Loucy (cell line): ENCODE data around the gene SFSWAP.

ENCODE experiments used
- CTCF ChIP-seq: fragments of 200-600 bp; sonication (generic); conservative IDR thresholded peaks from 2 replicates; pipeline ENCODE4 v1.5.1; 2014; ENCODE audit warnings: mild to moderate bottlenecking, antibody characterized with exemption, low read length
- EZH2phosphoT487 ChIP-seq: fragments of 200-600 bp; IDR thresholded peaks from 2 replicates; pipeline ENCODE4 v1.6.1; 2018; ENCODE audit warnings: antibody characterized with exemption, mild to moderate bottlenecking, moderate library complexity, borderline replicate concordance

DNA sequence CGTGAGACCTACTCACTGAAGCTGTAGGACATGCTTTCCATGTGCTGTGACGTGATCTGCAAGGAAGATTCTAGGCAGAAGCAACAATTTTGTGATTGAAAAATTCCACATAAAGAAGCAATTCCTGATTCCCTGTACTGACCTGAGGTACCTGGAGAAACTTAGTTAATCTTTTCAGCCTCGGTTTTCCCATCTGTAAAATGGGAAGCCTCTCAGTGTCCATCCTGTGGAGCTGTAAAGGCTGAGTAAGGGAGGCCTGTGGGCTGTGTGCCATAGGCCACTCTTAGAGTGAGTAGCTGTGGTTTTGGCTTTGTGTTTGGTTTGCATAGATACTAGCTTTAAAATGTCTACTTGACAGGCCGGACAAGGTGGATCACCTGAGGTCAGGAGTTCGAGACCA, 50.7 kb downstream of the SFSWAP start:
- no peak for TF ChIP-seq CTCF
- no peak for TF ChIP-seq EZH2phosphoT487
